ENCODE measurements around the gene PLK1. TPM values are rescaled to one million over a fixed set of nuclear protein-coding genes. Genes with fewer than 3 reads are reported as not detected.
"Not testable (repeated sequence)": the region's sequence is repeated elsewhere in the genome, so short reads cannot be mapped to it uniquely, and the experiment has no call there.

PLK1 gene
- total and polyA plus RNA-seq, 5 donors from 2014 or later, result 1.4 to 4.2 (median 2.1) TPM

GRCh38 chr16:23716484-23716883, 37.8 kb downstream of the PLK1 start:
- Mint-ChIP-seq H3K4me1 (no peaks in the 10 kb centered on the region), H3K36me3 (no peaks in the 10 kb centered on the region), H3K27me3 (peaks cover 44% of the 10 kb centered on the region), H3K4me3 (no peak overlapping the region), H3K9me3 (peaks cover 0 to 9% (median 0%) of the 10 kb centered on the region in 7 donors), H3K27ac (peak overlapping the region in 1 of 3 donors; percentile 34)
- Histone ChIP-seq H3K36me3 (ENCODE audit: control insufficient read depth, insufficient read depth, low read length) (no peaks in the 10 kb centered on the region), H3K9me3 (ENCODE audit: control insufficient read depth in 2 of 2, low read length in 2 of 2) (peaks cover 0 to 2% of the 10 kb centered on the region in 2 experiments), H3K27me3 (ENCODE audit: control insufficient read depth, insufficient read depth, low read length) (peaks cover 3% of the 10 kb centered on the region), H3K4me1 (ENCODE audit: control insufficient read depth, insufficient read depth, low read length, poor library complexity, severe bottlenecking) (no peaks in the 10 kb centered on the region), H3K4me3 (ENCODE audit: low read depth, low read length) (no peak overlapping the region), H3K27ac (ENCODE audit: insufficient read depth, low read length, poor library complexity, severe bottlenecking) (no peak overlapping the region)
- DNase-seq, result no peak
- no peak for ATAC-seq (ENCODE audit: low read depth in 2 of 2)

GRCh38 chr16:23722613-23723240, 44.0 kb downstream of the PLK1 start:
- not testable (repeated sequence) for H3K27ac ChIP-seq (ENCODE audit: insufficient read depth, low read length, poor library complexity, severe bottlenecking); H3K27me3 ChIP-seq (ENCODE audit: control insufficient read depth, insufficient read depth, low read length); H3K27ac Mint-ChIP-seq; H3K36me3 ChIP-seq (ENCODE audit: control insufficient read depth, insufficient read depth, low read length); H3K4me3 Mint-ChIP-seq; DNase-seq; ATAC-seq (ENCODE audit: low read depth in 2 of 2); H3K4me3 ChIP-seq (ENCODE audit: low read depth, low read length); H3K4me1 ChIP-seq (ENCODE audit: control insufficient read depth, insufficient read depth, low read length, poor library complexity, severe bottlenecking); H3K4me1 Mint-ChIP-seq; H3K36me3 Mint-ChIP-seq; H3K9me3 ChIP-seq (ENCODE audit: control insufficient read depth in 2 of 2, low read length in 2 of 2)
- peaks cover 0 to 11% (median 5%) of the 10 kb centered on the region in 7 donors for H3K9me3 Mint-ChIP-seq
- peaks cover 20% of the 10 kb centered on the region for H3K27me3 Mint-ChIP-seq

GRCh38 chr16:23724096-23724784, 45.6 kb downstream of the PLK1 start:
- H3K36me3 Mint-ChIP-seq, result no peaks in the 10 kb centered on the region
- no peak for ATAC-seq (ENCODE audit: low read depth in 2 of 2)
- H3K4me1 Mint-ChIP-seq, result peaks cover 0 to 2% (median under 1%) of the 10 kb centered on the region in 4 donors
- Histone ChIP-seq H3K9me3 (ENCODE audit: control insufficient read depth in 2 of 2, low read length in 2 of 2) (peaks cover 0 to 6% of the 10 kb centered on the region in 2 experiments), H3K36me3 (ENCODE audit: control insufficient read depth, insufficient read depth, low read length) (no peaks in the 10 kb centered on the region), H3K4me3 (ENCODE audit: low read depth, low read length) (no peak overlapping the region), H3K27me3 (ENCODE audit: control insufficient read depth, insufficient read depth, low read length) (peaks cover 3% of the 10 kb centered on the region), H3K4me1 (ENCODE audit: control insufficient read depth, insufficient read depth, low read length, poor library complexity, severe bottlenecking) (no peaks in the 10 kb centered on the region), H3K27ac (ENCODE audit: insufficient read depth, low read length, poor library complexity, severe bottlenecking) (no peak overlapping the region)
- no peak for DNase-seq
- H3K4me3 Mint-ChIP-seq, result no peak overlapping the region
- H3K27me3 Mint-ChIP-seq, result peaks cover 16% of the 10 kb centered on the region
- peaks cover 0 to 11% (median 5%) of the 10 kb centered on the region in 7 donors for H3K9me3 Mint-ChIP-seq
- H3K27ac Mint-ChIP-seq, result no peak overlapping the region

- Histone ChIP-seq H3K9me3 (ENCODE audit: control insufficient read depth in 2 of 2, low read length in 2 of 2) (peaks cover 0 to 6% of the 10 kb centered on the region in 2 experiments), H3K36me3 (ENCODE audit: control insufficient read depth, insufficient read depth, low read length) (no peaks in the 10 kb centered on the region), H3K4me1 (ENCODE audit: control insufficient read depth, insufficient read depth, low read length, poor library complexity, severe bottlenecking) (no peaks in the 10 kb centered on the region), H3K27me3 (ENCODE audit: control insufficient read depth, insufficient read depth, low read length) (peaks cover 3% of the 10 kb centered on the region), H3K27ac (ENCODE audit: insufficient read depth, low read length, poor library complexity, severe bottlenecking) (no peak overlapping the region), H3K4me3 (ENCODE audit: low read depth, low read length) (no peak overlapping the region)
- no peak overlapping the region for H3K4me3 Mint-ChIP-seq
- H3K9me3 Mint-ChIP-seq, result peaks cover 0 to 11% (median 5%) of the 10 kb centered on the region in 7 donors
- DNase-seq (no peak), ATAC-seq (ENCODE audit: low read depth in 2 of 2) (no peak)
- no peaks in the 10 kb centered on the region for H3K36me3 Mint-ChIP-seq
- H3K27ac Mint-ChIP-seq, result no peak overlapping the region
- peaks cover 20% of the 10 kb centered on the region for H3K27me3 Mint-ChIP-seq
- peaks cover 0 to 2% (median under 1%) of the 10 kb centered on the region in 4 donors for H3K4me1 Mint-ChIP-seq
Observed at GRCh38 chr16:23724785-23725131, 46.1 kb downstream of the PLK1 start.

- Histone ChIP-seq H3K9me3 (ENCODE audit: control insufficient read depth in 2 of 2, low read length in 2 of 2) (peaks cover 0 to 2% of the 10 kb centered on the region in 2 experiments), H3K27me3 (ENCODE audit: control insufficient read depth, insufficient read depth, low read length) (no peaks in the 10 kb centered on the region), H3K4me1 (ENCODE audit: control insufficient read depth, insufficient read depth, low read length, poor library complexity, severe bottlenecking) (no peaks in the 10 kb centered on the region), H3K4me3 (ENCODE audit: low read depth, low read length) (no peak overlapping the region), H3K36me3 (ENCODE audit: control insufficient read depth, insufficient read depth, low read length) (no peaks in the 10 kb centered on the region), H3K27ac (ENCODE audit: insufficient read depth, low read length, poor library complexity, severe bottlenecking) (no peak overlapping the region)
- peaks cover 0 to 7% (median 1%) of the 10 kb centered on the region in 7 donors for H3K9me3 Mint-ChIP-seq
- DNase-seq (no peak), ATAC-seq (ENCODE audit: low read depth in 2 of 2) (no peak)
- H3K4me3 Mint-ChIP-seq, result no peak overlapping the region
- no peak overlapping the region for H3K27ac Mint-ChIP-seq
- no peaks in the 10 kb centered on the region for H3K36me3 Mint-ChIP-seq
- H3K4me1 Mint-ChIP-seq, result peaks cover 0 to 2% (median under 1%) of the 10 kb centered on the region in 4 donors
- H3K27me3 Mint-ChIP-seq, result peaks cover 21% of the 10 kb centered on the region
Observed at GRCh38 chr16:23726710-23727109, 48.0 kb downstream of the PLK1 start.

GRCh38 chr16:23728112-23728477, 49.4 kb downstream of the PLK1 start:
- Mint-ChIP-seq H3K9me3 (peaks cover 0 to 3% (median 0%) of the 10 kb centered on the region in 7 donors), H3K27ac (no peak overlapping the region), H3K36me3 (no peaks in the 10 kb centered on the region), H3K4me1 (peaks cover 0 to 2% (median under 1%) of the 10 kb centered on the region in 4 donors), H3K4me3 (no peak overlapping the region), H3K27me3 (peaks cover 16% of the 10 kb centered on the region)
- H3K9me3 ChIP-seq (ENCODE audit: control insufficient read depth in 2 of 2, low read length in 2 of 2), result no peaks in the 10 kb centered on the region
- H3K4me3 ChIP-seq (ENCODE audit: low read depth, low read length), result no peak overlapping the region
- ATAC-seq (ENCODE audit: low read depth in 2 of 2) (no peak), DNase-seq (no peak)
- H3K4me1 ChIP-seq (ENCODE audit: control insufficient read depth, insufficient read depth, low read length, poor library complexity, severe bottlenecking), result no peaks in the 10 kb centered on the region
- no peak overlapping the region for H3K27ac ChIP-seq (ENCODE audit: insufficient read depth, low read length, poor library complexity, severe bottlenecking)
- H3K27me3 ChIP-seq (ENCODE audit: control insufficient read depth, insufficient read depth, low read length), result no peaks in the 10 kb centered on the region
- no peaks in the 10 kb centered on the region for H3K36me3 ChIP-seq (ENCODE audit: control insufficient read depth, insufficient read depth, low read length)

- Histone ChIP-seq H3K4me1 (ENCODE audit: control insufficient read depth, insufficient read depth, low read length, poor library complexity, severe bottlenecking) (no peaks in the 10 kb centered on the region), H3K36me3 (ENCODE audit: control insufficient read depth, insufficient read depth, low read length) (no peaks in the 10 kb centered on the region), H3K4me3 (ENCODE audit: low read depth, low read length) (no peak overlapping the region), H3K27me3 (ENCODE audit: control insufficient read depth, insufficient read depth, low read length) (no peaks in the 10 kb centered on the region), H3K27ac (ENCODE audit: insufficient read depth, low read length, poor library complexity, severe bottlenecking) (no peak overlapping the region), H3K9me3 (ENCODE audit: control insufficient read depth in 2 of 2, low read length in 2 of 2) (no peaks in the 10 kb centered on the region)
- Mint-ChIP-seq H3K4me1 (peaks cover 0 to 3% (median 2%) of the 10 kb centered on the region in 4 donors), H3K27me3 (peaks cover 9% of the 10 kb centered on the region), H3K9me3 (peaks cover 0 to 1% (median 0%) of the 10 kb centered on the region in 7 donors), H3K36me3 (no peaks in the 10 kb centered on the region), H3K27ac (no peak overlapping the region), H3K4me3 (no peak overlapping the region)
- no peak for DNase-seq
- ATAC-seq (ENCODE audit: low read depth in 2 of 2), result no peak
Observed at GRCh38 chr16:23729503-23730424, 51.1 kb downstream of the PLK1 start.
